Stimulated activated CD8-positive, alpha-beta memory T cell treated with anti-CD3 and anti-CD28 coated beads, Interleukin-12 subunit alpha, Interleukin-12 subunit beta, amount 100 ng/mL, for 24 hours (primary cell): ENCODE data around the gene DNAJC6.
"Not testable (repeated sequence)": the region's sequence is repeated elsewhere in the genome, so short reads cannot be mapped to it uniquely, and the experiment has no call there.

Experiments
- DNase-seq: peaks from one replicate; pipeline ENCODE4 v3.0.0-alpha.2; 2020; ENCODE audit errors: extremely low read depth

DNAJC6 gene

GRCh38 chr1:65309304-65310077, at the start of gene DNAJC6:
DNAJC6 (plus strand) TSS chr1:65309543; CDS start chr1:65309746, 203 bp downstream.
- peak; percentile 14 for DNase-seq

GRCh38 chr1:65259816-65260215, 49.5 kb upstream of the DNAJC6 start:
- DNase-seq: no peak

GRCh38 chr1:65260851-65261473, 48.4 kb upstream of the DNAJC6 start:
- DNase-seq: no peak

GRCh38 chr1:65263286-65263685, 46.1 kb upstream of the DNAJC6 start:
- DNase-seq: no peak

GRCh38 chr1:65264197-65264929, 45.0 kb upstream of the DNAJC6 start:
- DNase-seq: no peak

GRCh38 chr1:65265296-65265650, 44.1 kb upstream of the DNAJC6 start:
- DNase-seq: no peak

GRCh38 chr1:65265651-65266351, 43.5 kb upstream of the DNAJC6 start:
- no peak for DNase-seq

- DNase-seq: no peak
Measured at GRCh38 chr1:65266476-65266875, 42.9 kb upstream of the DNAJC6 start.

GRCh38 chr1:65267271-65267670, 42.1 kb upstream of the DNAJC6 start:
- DNase-seq: no peak

- no peak for DNase-seq
Measured at GRCh38 chr1:65267683-65268082, 41.7 kb upstream of the DNAJC6 start.

GRCh38 chr1:65269612-65270011, 39.7 kb upstream of the DNAJC6 start:
- no peak for DNase-seq

- no peak for DNase-seq
Measured at GRCh38 chr1:65276197-65276939, 33.0 kb upstream of the DNAJC6 start.

- DNase-seq: no peak
Measured at GRCh38 chr1:65277605-65278347, 31.6 kb upstream of the DNAJC6 start.

- DNase-seq: no peak
Measured at GRCh38 chr1:65278376-65279069, 30.8 kb upstream of the DNAJC6 start.

- no peak for DNase-seq
Measured at GRCh38 chr1:65279070-65279779, 30.1 kb upstream of the DNAJC6 start.

- DNase-seq: no peak
Measured at GRCh38 chr1:65281846-65282245, 27.5 kb upstream of the DNAJC6 start.

- DNase-seq: no peak
Measured at GRCh38 chr1:65284229-65284628, 25.1 kb upstream of the DNAJC6 start.

GRCh38 chr1:65289449-65289848, 19.9 kb upstream of the DNAJC6 start:
- DNase-seq: no peak

- DNase-seq: not testable (repeated sequence)
Measured at GRCh38 chr1:65291818-65292217, 17.5 kb upstream of the DNAJC6 start.
